ENCODE measurements around the gene TMEM212. TPM values are rescaled to one million over a fixed set of nuclear protein-coding genes. Genes with fewer than 3 reads are reported as not detected.

TMEM212 gene
- total and polyA plus RNA-seq, 9 of the 15 experiments (the other 6 are each of a cell fraction or from before 2014, with no cell fraction given): not detected

DNA sequence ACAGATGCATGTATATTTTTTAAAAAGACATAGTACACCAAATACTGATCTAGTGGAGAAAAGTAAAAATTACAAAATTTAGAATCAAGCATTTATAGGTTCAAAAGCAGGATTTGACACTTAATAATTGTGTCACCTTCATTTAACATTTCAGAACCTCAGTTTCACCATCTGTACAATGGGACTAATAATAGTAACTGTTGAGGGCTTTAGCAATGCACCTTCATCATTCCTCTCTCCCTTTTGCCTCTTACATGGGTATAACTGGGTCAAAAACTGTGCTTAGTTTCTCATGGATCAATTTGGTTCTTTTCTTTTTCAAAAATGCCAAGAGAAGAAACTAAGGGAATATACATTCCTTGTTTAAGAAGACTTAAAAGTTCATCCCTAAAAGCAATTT is 5.5 kb upstream of the TMEM212 start:
- BruUV-seq (replicated peaks): no TSS peak
- no peak overlapping the region for H2AFZ ChIP-seq (ENCODE audit: low read depth, low read length)
- no peak overlapping the region for H3K4me3 ChIP-seq
- no peak overlapping the region for H3K27ac ChIP-seq (ENCODE audit: extremely low read depth, low read depth, low read length)
- no peaks in the 10 kb centered on the region for H4K20me1 ChIP-seq (replicated peaks; ENCODE audit: control insufficient read depth, insufficient read depth, low read length)
- H3K9ac ChIP-seq (ENCODE audit: insufficient read depth in 1 of 2, low read depth in 2 of 2, low read length in 2 of 2): no peak overlapping the region
- CTCF ChIA-PET (ENCODE audit: low intra/inter-chr PET ratio): no interaction called here
- FAIRE-seq (no peak), DNase-seq (ENCODE audit: extremely low read depth in 1 of 4, low spot score in 3 of 4) (no peak), ATAC-seq (no peak)
- no peaks in the 10 kb centered on the region for H3K9me3 ChIP-seq (replicated peaks; ENCODE audit: control insufficient read depth, insufficient read depth, low read depth, low read length)
- no peaks in the 10 kb centered on the region for H3K27me3 ChIP-seq (ENCODE audit: control insufficient read depth in 2 of 2, insufficient read depth in 2 of 2, low read length in 2 of 2)
- no peaks in the 10 kb centered on the region for H3K36me3 ChIP-seq (ENCODE audit: control insufficient read depth, insufficient read depth, low read length)
- no peak overlapping the region for H3K4me2 ChIP-seq (ENCODE audit: insufficient read depth, low read length)
- no peaks in the 10 kb centered on the region for H3K79me2 ChIP-seq (ENCODE audit: control insufficient read depth, insufficient read depth, low read length)
- intact Hi-C loops (cut with micrococcal nuclease): loop anchor here (5.0 to 10.0 kb wide), 2 partner anchors 637 to 830 kb away; no protein-coding TSS in a partner anchor
- H3K4me1 ChIP-seq (replicated peaks in 1 of 2; ENCODE audit: control insufficient read depth in 2 of 2, insufficient read depth in 2 of 2, low read length in 2 of 2): peaks cover 2 to 8% of the 10 kb centered on the region in 2 experiments; a peak in 4 of 5 replicates
- in situ Hi-C loops (cut with MboI): no loop called here
- no peaks in the 10 kb centered on the region for H3K9me1 ChIP-seq (ENCODE audit: control insufficient read depth, insufficient read depth, low read length)
- POLR2A ChIA-PET: no interaction called here
- TF ChIP-seq, protein P1, sequence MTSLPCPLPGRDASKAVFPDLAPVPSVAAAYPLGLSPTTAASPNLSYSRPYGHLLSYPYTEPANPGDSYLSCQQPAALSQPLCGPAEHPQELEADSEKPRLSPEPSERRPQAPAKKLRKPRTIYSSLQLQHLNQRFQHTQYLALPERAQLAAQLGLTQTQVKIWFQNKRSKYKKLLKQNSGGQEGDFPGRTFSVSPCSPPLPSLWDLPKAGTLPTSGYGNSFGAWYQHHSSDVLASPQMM (CRISPR knock-in tag; IDR thresholded peaks at IDR 0.05): no peak
- TF ChIP-seq, protein P2, sequence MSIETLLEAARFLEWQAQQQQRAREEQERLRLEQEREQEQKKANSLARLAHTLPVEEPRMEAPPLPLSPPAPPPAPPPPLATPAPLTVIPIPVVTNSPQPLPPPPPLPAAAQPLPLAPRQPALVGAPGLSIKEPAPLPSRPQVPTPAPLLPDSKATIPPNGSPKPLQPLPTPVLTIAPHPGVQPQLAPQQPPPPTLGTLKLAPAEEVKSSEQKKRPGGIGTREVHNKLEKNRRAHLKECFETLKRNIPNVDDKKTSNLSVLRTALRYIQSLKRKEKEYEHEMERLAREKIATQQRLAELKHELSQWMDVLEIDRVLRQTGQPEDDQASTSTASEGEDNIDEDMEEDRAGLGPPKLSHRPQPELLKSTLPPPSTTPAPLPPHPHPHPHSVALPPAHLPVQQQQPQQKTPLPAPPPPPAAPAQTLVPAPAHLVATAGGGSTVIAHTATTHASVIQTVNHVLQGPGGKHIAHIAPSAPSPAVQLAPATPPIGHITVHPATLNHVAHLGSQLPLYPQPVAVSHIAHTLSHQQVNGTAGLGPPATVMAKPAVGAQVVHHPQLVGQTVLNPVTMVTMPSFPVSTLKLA (conservative IDR thresholded peaks at IDR 0.05): no peak
- TF ChIP-seq HDAC2 (IDR thresholded peaks at IDR 0.05): peak; percentile 36; the same call in 1 of the 2 replicates
- 0 out of 2 replicates have a peak, but pooled peaks have one; percentile 50 for TF ChIP-seq CBX1 (IDR thresholded peaks at IDR 0.05; ENCODE audit: low read depth)
- TF ChIP-seq TCF3 (CRISPR knock-in tag; IDR thresholded peaks at IDR 0.05): no peak
- TF ChIP-seq NR1H2 (CRISPR knock-in tag; IDR thresholded peaks at IDR 0.05): no peak
- TF ChIP-seq ZFPM2 (CRISPR knock-in tag; IDR thresholded peaks at IDR 0.05): no peak
- TF ChIP-seq RUNX1 (IDR thresholded peaks at IDR 0.05; ENCODE audit: low read depth): no peak
- TF ChIP-seq TRIM24 (IDR thresholded peaks at IDR 0.05): no peak
- TF ChIP-seq, protein P3, sequence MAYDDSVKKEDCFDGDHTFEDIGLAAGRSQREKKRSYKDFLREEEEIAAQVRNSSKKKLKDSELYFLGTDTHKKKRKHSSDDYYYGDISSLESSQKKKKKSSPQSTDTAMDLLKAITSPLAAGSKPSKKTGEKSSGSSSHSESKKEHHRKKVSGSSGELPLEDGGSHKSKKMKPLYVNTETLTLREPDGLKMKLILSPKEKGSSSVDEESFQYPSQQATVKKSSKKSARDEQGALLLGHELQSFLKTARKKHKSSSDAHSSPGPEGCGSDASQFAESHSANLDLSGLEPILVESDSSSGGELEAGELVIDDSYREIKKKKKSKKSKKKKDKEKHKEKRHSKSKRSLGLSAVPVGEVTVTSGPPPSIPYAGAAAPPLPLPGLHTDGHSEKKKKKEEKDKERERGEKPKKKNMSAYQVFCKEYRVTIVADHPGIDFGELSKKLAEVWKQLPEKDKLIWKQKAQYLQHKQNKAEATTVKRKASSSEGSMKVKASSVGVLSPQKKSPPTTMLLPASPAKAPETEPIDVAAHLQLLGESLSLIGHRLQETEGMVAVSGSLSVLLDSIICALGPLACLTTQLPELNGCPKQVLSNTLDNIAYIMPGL (CRISPR knock-in tag; IDR thresholded peaks at IDR 0.05): no peak
- TF ChIP-seq XRCC5 (IDR thresholded peaks at IDR 0.05; ENCODE audit: low read depth, low read length): no peak
- TF ChIP-seq DDX20 (tag; IDR thresholded peaks at IDR 0.05; ENCODE audit: low read depth): no peak
- no peak for TF ChIP-seq ZNF717 (CRISPR knock-in tag; IDR thresholded peaks at IDR 0.05)
- TF ChIP-seq, protein P4, sequence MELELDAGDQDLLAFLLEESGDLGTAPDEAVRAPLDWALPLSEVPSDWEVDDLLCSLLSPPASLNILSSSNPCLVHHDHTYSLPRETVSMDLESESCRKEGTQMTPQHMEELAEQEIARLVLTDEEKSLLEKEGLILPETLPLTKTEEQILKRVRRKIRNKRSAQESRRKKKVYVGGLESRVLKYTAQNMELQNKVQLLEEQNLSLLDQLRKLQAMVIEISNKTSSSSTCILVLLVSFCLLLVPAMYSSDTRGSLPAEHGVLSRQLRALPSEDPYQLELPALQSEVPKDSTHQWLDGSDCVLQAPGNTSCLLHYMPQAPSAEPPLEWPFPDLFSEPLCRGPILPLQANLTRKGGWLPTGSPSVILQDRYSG (tag; conservative IDR thresholded peaks at IDR 0.05; ENCODE audit: low read depth): no peak
- TF ChIP-seq KDM1A (IDR thresholded peaks at IDR 0.05): peak; percentile 21 to 46; a peak in 2 of 4 replicates
- TF ChIP-seq ASH1L (IDR thresholded peaks at IDR 0.05; ENCODE audit: borderline replicate concordance, low read depth, partially characterized antibody): no peak
